Prostate gland (tissue), 2 donors: Measurements from ENCODE around the gene SERINC2. TPM values are rescaled to one million over a fixed set of nuclear protein-coding genes. Genes with fewer than 3 reads are reported as not detected.

Experiments used
- DNase-seq: peaks from one replicate; pipeline ENCODE4 v3.0.0-alpha.2; 2019; ENCODE audit warnings: low spot score
- H3K27ac ChIP-seq, 2 donors: fragments of 200-600 bp; sonication (generic); 2 replicates each; pipeline ENCODE4 v1.5.1; 2017 to 2019
- H3K27me3 ChIP-seq: fragments of 200-600 bp; sonication (generic); replicated peaks from 2 replicates; pipeline ENCODE4 v1.5.1; 2019; ENCODE audit not compliant: insufficient read depth
- H3K36me3 ChIP-seq, 2 donors: fragments of 200-600 bp; sonication (generic); 1 replicate in 1 of 2; 2 replicates in 1 of 2; pipeline versions ENCODE4 v1.5.1 to v1.8.1; 2017 to 2019
- H3K4me1 ChIP-seq: fragments of 200-600 bp; sonication (generic); replicated peaks from 2 replicates; pipeline ENCODE4 v1.5.1; 2019
- H3K4me3 ChIP-seq, 2 donors: fragments of 200-600 bp; sonication (generic); 2 replicates each; pipeline ENCODE4 v1.5.1; 2017 to 2019
- H3K9me3 ChIP-seq: fragments of 200-600 bp; sonication (generic); 2 replicates; pipeline ENCODE4 v1.5.1; 2017
- CTCF ChIP-seq, 4 experiments: fragments of 200-600 bp in 2 of 4; fragments of 450-650 bp in 2 of 4; sonication (generic) in 2 of 4; IDR thresholded peaks; 1 replicate in 3 of 4; 2 replicates in 1 of 4; pipeline ENCODE4 v1.5.1; 2016 to 2019; ENCODE audit warnings: antibody characterized with exemption in 4 of 4, mild to moderate bottlenecking in 2 of 4, moderate library complexity in 2 of 4
- POLR2A ChIP-seq: fragments of 450-650 bp; IDR thresholded peaks from one replicate; pipeline ENCODE4 v1.6.1; 2016; ENCODE audit warnings: antibody characterized with exemption, mild to moderate bottlenecking
- POLR2AphosphoS5 ChIP-seq: sonication (generic); formaldehyde crosslinking; IDR thresholded peaks from one replicate; pipeline ENCODE4 v1.6.1; 2017; ENCODE audit warnings: antibody characterized with exemption
- WGBS: methylation state at CpG from one replicate; pipeline ENCODE4 v1.1.5; 2018; 5-methylcytosine and 5-hydroxymethylcytosine counted together
- intact Hi-C: fragments of 100-400 bp; cut with DNase I; formaldehyde crosslinking; loops from one replicate; pipeline ENCODE4 v1.14.2; 2022
- total RNA-seq, 2 donors: library from RNA; depleted of rRNA; stranded (reverse); fragments of >200 nt; gene quantifications; one replicate each; pipeline ENCODE4 v1.1.0, GENCODE V29; 2016

SERINC2 gene
- total RNA-seq, 2 donors from 2014 or later: 76.1 to 110 TPM

- WGBS: 92% methylated on average over 5 of the region's 5 CpGs
- Histone ChIP-seq H3K36me3 (no peaks in the 10 kb centered on the region), H3K9me3 (no peaks in the 10 kb centered on the region), H3K27me3 (no peaks in the 10 kb centered on the region), H3K27ac (no peak overlapping the region), H3K4me3 (no peak overlapping the region), H3K4me1 (no peaks in the 10 kb centered on the region)
- no peak for TF ChIP-seq POLR2AphosphoS5
- TF ChIP-seq POLR2A: no peak
- no peak for TF ChIP-seq CTCF (IDR thresholded peaks at IDR 0.05)
- no peak for DNase-seq
- intact Hi-C loops: no loop called here
Measured at GRCh38 chr1:31458287-31458896, 45.4 kb downstream of the SERINC2 start.

- Histone ChIP-seq H3K4me3 (no peak overlapping the region), H3K27ac (no peak overlapping the region), H3K4me1 (no peaks in the 10 kb centered on the region), H3K27me3 (no peaks in the 10 kb centered on the region), H3K36me3 (no peaks in the 10 kb centered on the region), H3K9me3 (no peaks in the 10 kb centered on the region)
- TF ChIP-seq CTCF (IDR thresholded peaks at IDR 0.05): peak in 3 of 4 experiments; percentile 9 to 28 (median 18)
- no peak for TF ChIP-seq POLR2A
- TF ChIP-seq POLR2AphosphoS5: no peak
- WGBS: 53% methylated on average over 6 of the region's 6 CpGs
- intact Hi-C loops: no loop called here
- DNase-seq: no peak
Measured at GRCh38 chr1:31460027-31460426, 47.0 kb downstream of the SERINC2 start.

- intact Hi-C loops: no loop called here
- Histone ChIP-seq H3K36me3 (no peaks in the 10 kb centered on the region), H3K4me3 (no peak overlapping the region), H3K27ac (no peak overlapping the region), H3K27me3 (no peaks in the 10 kb centered on the region), H3K4me1 (no peaks in the 10 kb centered on the region), H3K9me3 (no peaks in the 10 kb centered on the region)
- TF ChIP-seq POLR2AphosphoS5 (no peak), POLR2A (no peak), CTCF (IDR thresholded peaks at IDR 0.05) (no peak)
- no peak for DNase-seq
- 84% methylated on average over 4 of the region's 4 CpGs for WGBS
Measured at GRCh38 chr1:31467005-31467674, 54.1 kb downstream of the SERINC2 start.

- Histone ChIP-seq H3K4me3 (no peak overlapping the region), H3K27me3 (no peaks in the 10 kb centered on the region), H3K36me3 (no peaks in the 10 kb centered on the region), H3K9me3 (no peaks in the 10 kb centered on the region), H3K27ac (no peak overlapping the region), H3K4me1 (no peaks in the 10 kb centered on the region)
- intact Hi-C loops: no loop called here
- TF ChIP-seq CTCF (IDR thresholded peaks at IDR 0.05) (no peak), POLR2A (no peak), POLR2AphosphoS5 (no peak)
- 92% methylated on average over 11 of the region's 11 CpGs for WGBS
- no peak for DNase-seq
Measured at GRCh38 chr1:31470794-31471315, 57.8 kb downstream of the SERINC2 start.
